ENCODE measurements around the gene KRT1. TPM values are rescaled to one million over a fixed set of nuclear protein-coding genes. Genes with fewer than 3 reads are reported as not detected.

The KRT1 gene
- total RNA-seq, 4 donors from 2014 or later = 4,815 to 9,656 (median 5,822) TPM

DNA sequence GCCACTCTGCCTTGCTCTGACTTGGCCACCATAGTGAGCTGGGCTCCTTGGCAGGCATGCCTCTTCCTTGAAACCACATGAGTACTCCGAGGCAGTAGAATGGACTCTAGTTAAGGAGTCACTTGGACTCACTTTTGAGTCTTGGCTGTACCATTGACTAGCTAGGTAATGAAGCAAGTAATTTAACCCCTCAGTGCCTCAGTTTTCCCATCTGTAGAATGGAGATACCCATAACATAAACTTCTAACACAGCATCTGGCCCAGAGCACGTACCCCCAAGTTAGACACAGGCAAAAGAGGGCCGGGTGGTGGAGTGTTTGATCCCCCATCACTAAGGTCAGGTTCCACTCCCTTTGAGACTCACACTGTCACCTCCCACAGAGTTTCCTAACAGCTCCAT, 14.8 kb upstream of the KRT1 start:
- Histone ChIP-seq H3K36me3 (no peaks in the 10 kb centered on the region), H3K4me1 (peaks cover 28% of the 10 kb centered on the region), H3K27me3 (peaks cover 7% of the 10 kb centered on the region), H3K9me3 (no peaks in the 10 kb centered on the region), H3K27ac (no peak overlapping the region), H3K4me3 (no peak overlapping the region)
- DNase-seq (ENCODE audit: low spot score in 2 of 2) = no peak
- TF ChIP-seq POLR2A (IDR thresholded peaks at IDR 0.05) (no peak), EP300 (IDR thresholded peaks at IDR 0.05) (no peak), POLR2AphosphoS5 (IDR thresholded peaks at IDR 0.05) (no peak), CTCF (IDR thresholded peaks at IDR 0.05) (no peak)
- 86% methylated on average over 3 of the region's 3 CpGs for WGBS

DNA sequence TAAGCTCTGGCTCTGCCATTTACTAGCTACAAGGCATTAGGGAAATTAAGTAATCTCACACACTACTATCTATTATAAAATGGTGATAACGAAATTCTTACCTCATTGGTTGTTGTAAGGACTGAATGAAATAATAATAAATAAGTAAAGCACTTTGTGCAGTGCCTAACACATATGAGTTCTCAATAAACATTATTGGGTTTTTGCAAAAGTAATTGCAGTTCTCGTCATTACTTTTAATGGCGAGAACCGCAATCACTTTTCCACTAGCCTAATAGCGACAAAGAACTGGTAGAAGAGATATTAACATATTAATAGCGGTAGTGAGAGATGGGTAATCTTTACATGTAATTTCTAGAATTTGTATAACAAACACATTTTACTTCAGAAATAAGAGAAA, 13.9 kb upstream of the KRT1 start:
- Histone ChIP-seq H3K4me1 (peaks cover 25% of the 10 kb centered on the region), H3K36me3 (no peaks in the 10 kb centered on the region), H3K27ac (no peak overlapping the region), H3K4me3 (no peak overlapping the region), H3K27me3 (peaks cover 7% of the 10 kb centered on the region), H3K9me3 (no peaks in the 10 kb centered on the region)
- WGBS = 94% methylated on average over 6 of the region's 6 CpGs
- DNase-seq (ENCODE audit: low spot score in 2 of 2) = no peak
- TF ChIP-seq CTCF (IDR thresholded peaks at IDR 0.05) = no peak
- TF ChIP-seq POLR2A (IDR thresholded peaks at IDR 0.05) = no peak
- no peak for TF ChIP-seq POLR2AphosphoS5 (IDR thresholded peaks at IDR 0.05)
- no peak for TF ChIP-seq EP300 (IDR thresholded peaks at IDR 0.05)

DNA sequence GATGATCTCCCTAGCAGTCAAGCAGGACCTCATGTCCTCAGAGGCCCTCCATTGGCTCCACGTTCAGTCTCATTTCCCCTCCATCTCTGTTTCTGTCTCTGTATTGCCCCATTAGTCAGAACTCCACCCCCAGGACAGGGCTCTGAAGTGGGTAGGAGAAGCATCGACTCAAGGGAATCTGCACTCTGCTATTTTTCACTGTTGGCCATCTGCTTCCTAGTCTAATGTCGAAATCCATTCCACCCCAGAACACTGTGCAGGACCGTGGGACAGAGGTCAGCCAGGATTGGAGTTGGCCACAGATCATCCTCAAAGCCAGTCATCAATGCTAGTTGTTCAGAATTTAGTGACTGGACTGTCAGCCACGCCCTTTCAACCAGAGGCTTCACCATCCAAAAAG, 13.1 kb upstream of the KRT1 start:
- H3K9me3 ChIP-seq = no peaks in the 10 kb centered on the region
- H3K4me3 ChIP-seq = no peak overlapping the region
- WGBS = 72% methylated on average over 5 of the region's 5 CpGs
- H3K4me1 ChIP-seq = peaks cover 23% of the 10 kb centered on the region
- TF ChIP-seq CTCF (IDR thresholded peaks at IDR 0.05) = no peak
- TF ChIP-seq POLR2AphosphoS5 (IDR thresholded peaks at IDR 0.05) = no peak
- TF ChIP-seq POLR2A (IDR thresholded peaks at IDR 0.05) = no peak
- H3K36me3 ChIP-seq = no peaks in the 10 kb centered on the region
- no peak for DNase-seq (ENCODE audit: low spot score in 2 of 2)
- no peak overlapping the region for H3K27ac ChIP-seq
- H3K27me3 ChIP-seq = peaks cover 7% of the 10 kb centered on the region

DNA sequence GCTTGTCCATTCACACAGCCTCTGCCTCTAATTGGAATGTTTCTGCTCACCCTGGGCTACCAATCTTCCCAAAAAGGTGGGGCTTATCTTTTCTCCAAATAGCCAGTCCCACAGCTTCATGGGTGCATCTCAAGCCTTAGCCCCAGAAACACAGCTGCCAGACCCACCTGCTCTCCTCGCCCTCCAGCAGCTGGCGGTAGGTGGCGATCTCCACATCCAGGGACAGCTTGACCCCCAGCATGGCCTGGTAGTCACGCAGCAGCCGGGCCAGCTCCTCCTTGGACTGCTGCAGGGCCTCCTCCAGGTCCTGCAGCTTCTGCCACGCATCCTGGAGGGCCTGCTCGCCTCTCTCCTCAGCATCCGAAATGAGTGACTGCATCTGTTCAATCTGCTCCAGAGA, 12.0 kb upstream of the KRT1 start:
- TF ChIP-seq CTCF (IDR thresholded peaks at IDR 0.05) (no peak), POLR2AphosphoS5 (IDR thresholded peaks at IDR 0.05) (no peak), POLR2A (IDR thresholded peaks at IDR 0.05) (no peak), EP300 (IDR thresholded peaks at IDR 0.05) (no peak)
- 92% methylated on average over 8 of the region's 8 CpGs for WGBS
- Histone ChIP-seq H3K27ac (no peak overlapping the region), H3K36me3 (no peaks in the 10 kb centered on the region), H3K4me3 (no peak overlapping the region), H3K27me3 (peaks cover 7% of the 10 kb centered on the region), H3K4me1 (peaks cover 27% of the 10 kb centered on the region), H3K9me3 (no peaks in the 10 kb centered on the region)
- DNase-seq (ENCODE audit: low spot score in 2 of 2) = no peak

- Histone ChIP-seq H3K4me3 (no peak overlapping the region), H3K36me3 (no peaks in the 10 kb centered on the region), H3K27ac (no peak overlapping the region), H3K9me3 (no peaks in the 10 kb centered on the region), H3K27me3 (peaks cover 7% of the 10 kb centered on the region), H3K4me1 (peaks cover 29% of the 10 kb centered on the region)
- TF ChIP-seq CTCF (IDR thresholded peaks at IDR 0.05) = no peak
- no peak for TF ChIP-seq EP300 (IDR thresholded peaks at IDR 0.05)
- no peak for TF ChIP-seq POLR2AphosphoS5 (IDR thresholded peaks at IDR 0.05)
- TF ChIP-seq POLR2A (IDR thresholded peaks at IDR 0.05) = no peak
- WGBS = 61% methylated on average over 2 of the region's 2 CpGs
- no peak for DNase-seq (ENCODE audit: low spot score in 2 of 2)
These were observed 11.6 kb upstream of the KRT1 start for GRCh38 chr12:52691841-52692150.

Data from suprapubic skin (tissue), 4 donors.